ENCODE data around the gene DOHH.

The DOHH gene

GRCh38 chr19:3479834-3480215 is 20.6 kb downstream of the DOHH start:
- no peak overlapping the region for H3K4me3 ChIP-seq (ENCODE audit: low read depth, low read length)
- no peak for TF ChIP-seq CTCF (IDR thresholded peaks at IDR 0.05; ENCODE audit: low read depth, low read length)

GRCh38 chr19:3479177-3479833 is 21.2 kb downstream of the DOHH start:
- H3K4me3 ChIP-seq (ENCODE audit: low read depth, low read length) = no peak overlapping the region

GRCh38 chr19:3478409-3479176 is 21.9 kb downstream of the DOHH start:
- no peak overlapping the region for H3K4me3 ChIP-seq (ENCODE audit: low read depth, low read length)
- no peak for TF ChIP-seq CTCF (IDR thresholded peaks at IDR 0.05; ENCODE audit: low read depth, low read length)

More at GRCh38 chr19:3479177-3479833, 21.2 kb downstream of the DOHH start:
- TF ChIP-seq CTCF (IDR thresholded peaks at IDR 0.05; ENCODE audit: low read depth, low read length) = no peak

- H3K4me3 ChIP-seq (ENCODE audit: low read depth, low read length) = no peak overlapping the region
- no peak for TF ChIP-seq CTCF (IDR thresholded peaks at IDR 0.05; ENCODE audit: low read depth, low read length)
Observed at GRCh38 chr19:3477951-3478350, 22.5 kb downstream of the DOHH start.

GRCh38 chr19:3477506-3477905 is 23.0 kb downstream of the DOHH start:
- no peak for TF ChIP-seq CTCF (IDR thresholded peaks at IDR 0.05; ENCODE audit: low read depth, low read length)
- no peak overlapping the region for H3K4me3 ChIP-seq (ENCODE audit: low read depth, low read length)

- no peak overlapping the region for H3K4me3 ChIP-seq (ENCODE audit: low read depth, low read length)
- no peak for TF ChIP-seq CTCF (IDR thresholded peaks at IDR 0.05; ENCODE audit: low read depth, low read length)
Observed at GRCh38 chr19:3476830-3477229, 23.6 kb downstream of the DOHH start.

- H3K4me3 ChIP-seq (ENCODE audit: low read depth, low read length) = no peak overlapping the region
- TF ChIP-seq CTCF (IDR thresholded peaks at IDR 0.05; ENCODE audit: low read depth, low read length) = no peak
Observed at GRCh38 chr19:3475449-3475848, 25.0 kb downstream of the DOHH start.
